Loucy (cell line): ENCODE data around the gene N4BP2L2.

ENCODE experiments used
- CTCF ChIP-seq: fragments of 200-600 bp; sonication (generic); conservative IDR thresholded peaks from 2 replicates; pipeline ENCODE4 v1.5.1; 2014; ENCODE audit warnings: mild to moderate bottlenecking, antibody characterized with exemption, low read length
- EZH2phosphoT487 ChIP-seq: fragments of 200-600 bp; IDR thresholded peaks from 2 replicates; pipeline ENCODE4 v1.6.1; 2018; ENCODE audit warnings: antibody characterized with exemption, mild to moderate bottlenecking, moderate library complexity, borderline replicate concordance

GRCh38 chr13:32390484-32390883, 148.1 kb downstream of the N4BP2L2 start:
- TF ChIP-seq CTCF (no peak), EZH2phosphoT487 (no peak)
